Choroid plexus epithelial cell (primary cell): ENCODE data around the gene NANOS3.

Source experiments
- DNase-seq: peaks from one replicate; pipeline ENCODE4 v3.0.0-alpha.2; 2010; ENCODE audit warnings: low read depth
- H3K4me3 ChIP-seq: 2 replicates; pipeline ENCODE4 v1.5.1; 2011; ENCODE audit warnings: low read depth, mild to moderate bottlenecking, control low read depth, low read length, moderate library complexity
- CTCF ChIP-seq: conservative IDR thresholded peaks from 2 replicates; pipeline ENCODE4 v1.5.1; 2011; ENCODE audit warnings: low read depth, mild to moderate bottlenecking, control low read depth, inconsistent platforms, low read length, moderate library complexity

Gene NANOS3

DNA sequence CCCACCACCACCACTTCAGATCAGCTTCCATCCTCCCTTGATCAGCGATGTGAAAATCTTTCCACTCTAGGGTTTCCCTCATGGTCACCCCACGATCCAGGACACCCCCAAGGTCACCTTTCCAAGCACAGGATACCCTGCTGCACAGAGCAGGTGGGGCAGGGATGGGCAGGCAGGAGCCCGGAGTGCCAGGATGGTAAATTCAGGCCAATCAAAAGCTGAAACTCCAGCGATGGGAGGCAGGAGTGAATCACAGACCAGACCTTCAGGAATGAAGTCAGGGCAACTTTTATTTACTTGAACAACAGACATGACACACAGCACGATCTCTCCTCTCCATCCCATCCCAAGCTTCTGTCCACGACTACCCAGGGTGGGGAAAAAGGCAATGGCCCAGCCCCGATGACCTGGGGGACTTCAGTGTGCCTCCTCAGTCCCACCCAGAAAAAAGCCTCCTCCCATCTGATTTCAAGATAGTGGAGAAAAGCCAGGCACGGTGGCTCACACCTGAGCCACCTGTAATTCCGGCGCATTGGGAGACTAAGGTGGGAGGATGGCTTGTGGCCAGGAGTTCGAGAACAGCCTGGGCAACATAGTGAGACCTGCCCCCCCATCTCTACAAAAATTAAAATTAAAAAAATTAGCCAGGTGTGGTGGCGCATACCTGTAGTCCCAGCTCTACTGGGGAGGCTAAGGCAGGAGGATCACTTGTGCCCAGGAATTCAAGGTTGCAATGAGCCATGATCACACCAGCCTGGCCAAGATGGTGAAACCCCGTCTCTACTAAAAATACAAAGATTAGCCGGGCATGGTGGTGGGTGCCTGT lies 42.5 kb upstream of the NANOS3 start:
- peak; percentile 57 for DNase-seq
- TF ChIP-seq CTCF, result no peak
- H3K4me3 ChIP-seq, result no peak overlapping the region

DNA sequence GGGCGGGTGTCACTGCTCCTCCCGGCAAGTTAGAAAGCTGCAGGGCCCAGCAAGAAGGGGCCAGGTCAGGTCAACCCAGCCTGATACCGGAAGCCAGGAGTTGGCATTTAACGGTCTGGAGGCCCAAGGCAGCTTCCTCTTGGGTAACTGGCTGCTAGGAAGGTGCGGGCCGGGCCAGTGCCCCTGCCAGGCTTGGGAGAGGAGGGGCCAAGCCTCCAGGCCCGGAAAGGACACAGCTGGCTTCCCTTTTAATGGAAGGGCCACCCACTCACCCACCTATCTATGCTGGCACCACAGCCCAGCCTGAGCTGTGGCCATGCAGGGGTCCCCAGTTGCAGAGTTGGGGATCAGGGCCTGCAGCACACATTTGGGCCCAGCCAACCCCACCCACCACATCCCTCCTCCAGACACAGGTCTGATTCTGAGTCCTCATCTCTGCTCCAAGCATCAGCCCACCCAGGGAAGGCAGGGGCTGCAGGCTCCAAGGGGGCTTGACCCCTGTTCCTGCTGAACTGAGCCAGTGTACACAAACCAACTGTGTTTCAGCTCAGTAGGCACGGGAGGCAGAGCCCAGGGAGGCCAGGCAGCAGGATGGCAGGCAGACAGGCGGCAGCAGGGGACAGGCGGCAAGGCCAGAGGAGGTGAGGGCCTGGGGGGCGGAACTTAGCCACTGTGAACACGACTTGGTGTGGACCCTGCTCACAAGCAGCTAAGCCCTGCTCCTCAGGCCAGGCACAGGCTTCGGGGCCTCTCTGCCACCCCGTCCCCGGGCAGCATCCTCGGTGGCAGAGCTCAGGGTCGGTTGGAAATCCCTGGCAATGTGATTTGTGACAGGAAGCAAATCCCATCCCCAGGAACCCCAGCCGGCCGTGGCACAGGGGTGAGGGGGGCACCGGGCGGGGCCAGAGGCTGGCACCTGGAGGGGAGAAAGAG lies 40.9 kb upstream of the NANOS3 start:
- no peak overlapping the region for H3K4me3 ChIP-seq
- no peak for DNase-seq
- TF ChIP-seq CTCF, result no peak

GRCh38 chr19:13838435-13839129 lies 38.4 kb upstream of the NANOS3 start:
- TF ChIP-seq CTCF, result no peak
- no peak for DNase-seq
- H3K4me3 ChIP-seq, result peak overlapping the region; percentile 88

- DNase-seq, result peak; percentile 75
Observed at GRCh38 chr19:13839130-13839937, 37.6 kb upstream of the NANOS3 start.

DNA sequence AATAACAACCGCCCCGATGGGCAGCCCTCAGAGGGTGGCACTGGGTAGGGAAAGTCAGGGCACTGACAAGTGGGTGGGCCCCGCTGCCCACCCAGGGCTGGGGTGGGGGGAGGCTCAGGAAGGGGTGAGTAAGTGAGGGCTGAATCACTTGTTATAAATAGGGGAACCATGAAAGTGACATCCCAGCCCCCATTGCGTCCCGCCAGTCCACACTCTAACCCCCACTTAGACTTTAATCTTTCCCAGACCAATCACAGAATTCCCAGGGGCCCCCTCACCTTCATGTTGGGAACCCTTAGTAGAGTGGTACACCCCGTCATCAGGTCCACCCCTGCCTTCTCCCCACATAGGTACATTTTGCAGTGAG lies 37.0 kb upstream of the NANOS3 start:
- no peak for TF ChIP-seq CTCF
- peak overlapping the region; percentile 88 for H3K4me3 ChIP-seq
- no peak for DNase-seq

More at GRCh38 chr19:13839130-13839937, 37.6 kb upstream of the NANOS3 start:
- H3K4me3 ChIP-seq, result peak overlapping the region; percentile 88
- peak; percentile 6 for TF ChIP-seq CTCF
